Type B pancreatic cell (in vitro differentiated cells): ENCODE measurements around the gene SLC25A26. TPM values are rescaled to one million over a fixed set of nuclear protein-coding genes. Genes with fewer than 3 reads are reported as not detected.

Experiments
- DNase-seq: peaks from one replicate; pipeline ENCODE4 v3.0.0; 2021; ENCODE audit warnings: mixed read lengths; ENCODE audit not compliant: unreplicated experiment; ENCODE audit errors: extremely low spot score
- H3K27ac Mint-ChIP-seq: 2 replicates; pipeline ENCODE4 v1.8.0; 2021; ENCODE audit warnings: mild to moderate bottlenecking, mixed read lengths
- H3K27me3 Mint-ChIP-seq: 2 replicates; pipeline ENCODE4 v1.8.0; 2021; ENCODE audit warnings: mixed read lengths
- H3K36me3 Mint-ChIP-seq: 2 replicates; pipeline ENCODE4 v1.8.0; 2021; ENCODE audit warnings: mixed read lengths
- H3K4me1 Mint-ChIP-seq: one replicate; pipeline ENCODE4 v1.8.0; 2021; ENCODE audit warnings: mixed read lengths; ENCODE audit not compliant: unreplicated experiment
- H3K4me3 Mint-ChIP-seq: 2 replicates; pipeline ENCODE4 v1.8.0; 2021; ENCODE audit warnings: mild to moderate bottlenecking, mixed read lengths
- H3K9me3 Mint-ChIP-seq: 2 replicates; pipeline ENCODE4 v1.8.0; 2021; ENCODE audit warnings: mixed read lengths
- total RNA-seq: library from RNA; stranded (reverse); gene quantifications from 2 replicates; pipeline ENCODE4 v1.2.1, GENCODE V29; 2021; ENCODE audit warnings: low replicate concordance
- TF ChIP-seq, protein P1 (sequence below): fragments of 200-600 bp; sonication (generic); conservative IDR thresholded peaks from 2 replicates; pipeline ENCODE4 v1.5.0; 2021; ENCODE audit warnings: antibody characterized with exemption, mild to moderate bottlenecking

Gene SLC25A26
- total RNA-seq, 1 donor from 2014 or later, result 13.4 TPM

GRCh38 chr3:66392966-66393332 lies 172.1 kb downstream of the SLC25A26 start:
- Mint-ChIP-seq H3K27me3 (no peaks in the 10 kb centered on the region), H3K4me3 (no peak overlapping the region), H3K27ac (no peak overlapping the region), H3K4me1 (peaks cover 23% of the 10 kb centered on the region), H3K36me3 (peaks cover 46% of the 10 kb centered on the region), H3K9me3 (no peaks in the 10 kb centered on the region)
- DNase-seq, result no peak
- TF ChIP-seq, protein P1, sequence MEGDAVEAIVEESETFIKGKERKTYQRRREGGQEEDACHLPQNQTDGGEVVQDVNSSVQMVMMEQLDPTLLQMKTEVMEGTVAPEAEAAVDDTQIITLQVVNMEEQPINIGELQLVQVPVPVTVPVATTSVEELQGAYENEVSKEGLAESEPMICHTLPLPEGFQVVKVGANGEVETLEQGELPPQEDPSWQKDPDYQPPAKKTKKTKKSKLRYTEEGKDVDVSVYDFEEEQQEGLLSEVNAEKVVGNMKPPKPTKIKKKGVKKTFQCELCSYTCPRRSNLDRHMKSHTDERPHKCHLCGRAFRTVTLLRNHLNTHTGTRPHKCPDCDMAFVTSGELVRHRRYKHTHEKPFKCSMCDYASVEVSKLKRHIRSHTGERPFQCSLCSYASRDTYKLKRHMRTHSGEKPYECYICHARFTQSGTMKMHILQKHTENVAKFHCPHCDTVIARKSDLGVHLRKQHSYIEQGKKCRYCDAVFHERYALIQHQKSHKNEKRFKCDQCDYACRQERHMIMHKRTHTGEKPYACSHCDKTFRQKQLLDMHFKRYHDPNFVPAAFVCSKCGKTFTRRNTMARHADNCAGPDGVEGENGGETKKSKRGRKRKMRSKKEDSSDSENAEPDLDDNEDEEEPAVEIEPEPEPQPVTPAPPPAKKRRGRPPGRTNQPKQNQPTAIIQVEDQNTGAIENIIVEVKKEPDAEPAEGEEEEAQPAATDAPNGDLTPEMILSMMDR, result no peak

- Mint-ChIP-seq H3K4me3 (no peak overlapping the region), H3K27me3 (no peaks in the 10 kb centered on the region), H3K27ac (no peak overlapping the region), H3K4me1 (peaks cover 28% of the 10 kb centered on the region), H3K9me3 (no peaks in the 10 kb centered on the region), H3K36me3 (peaks cover 46% of the 10 kb centered on the region)
- DNase-seq, result no peak
- TF ChIP-seq, protein P1, result no peak
These were observed 172.7 kb downstream of the SLC25A26 start for GRCh38 chr3:66393333-66394005.

GRCh38 chr3:66394019-66394752 lies 173.4 kb downstream of the SLC25A26 start:
- no peak overlapping the region for H3K27ac Mint-ChIP-seq
- peaks cover 32% of the 10 kb centered on the region for H3K4me1 Mint-ChIP-seq
- no peaks in the 10 kb centered on the region for H3K27me3 Mint-ChIP-seq
- TF ChIP-seq, protein P1, result no peak
- H3K9me3 Mint-ChIP-seq, result no peaks in the 10 kb centered on the region
- H3K36me3 Mint-ChIP-seq, result peaks cover 47% of the 10 kb centered on the region
- no peak for DNase-seq
- H3K4me3 Mint-ChIP-seq, result no peak overlapping the region

- no peaks in the 10 kb centered on the region for H3K27me3 Mint-ChIP-seq
- TF ChIP-seq, protein P1, result no peak
- peaks cover 41% of the 10 kb centered on the region for H3K36me3 Mint-ChIP-seq
- DNase-seq, result no peak
- no peaks in the 10 kb centered on the region for H3K9me3 Mint-ChIP-seq
- H3K4me3 Mint-ChIP-seq, result no peak overlapping the region
- H3K4me1 Mint-ChIP-seq, result peaks cover 32% of the 10 kb centered on the region
- H3K27ac Mint-ChIP-seq, result no peak overlapping the region
These were observed 174.0 kb downstream of the SLC25A26 start for GRCh38 chr3:66394753-66395249.

DNA sequence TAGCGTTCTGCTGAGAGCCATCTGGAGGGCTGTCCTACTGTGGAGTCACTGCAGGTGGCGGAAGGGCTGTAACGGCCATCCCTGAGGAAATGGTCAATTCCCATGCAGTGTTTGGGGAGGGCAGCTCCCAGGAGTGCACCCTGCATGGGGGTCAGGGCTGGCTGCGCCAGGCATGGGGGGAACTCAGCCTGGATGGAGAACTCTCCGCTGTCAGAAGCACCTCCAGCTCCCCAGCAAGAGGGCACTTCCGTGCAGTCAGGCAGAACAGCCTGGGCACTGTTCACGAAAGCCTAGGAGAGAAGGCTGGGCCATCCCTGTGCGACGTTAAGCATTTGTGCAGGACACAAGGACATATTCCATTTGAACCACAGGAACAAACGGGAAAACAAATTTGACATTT lies 174.8 kb downstream of the SLC25A26 start:
- no peak overlapping the region for H3K4me3 Mint-ChIP-seq
- TF ChIP-seq, protein P1, result no peak
- H3K9me3 Mint-ChIP-seq, result no peaks in the 10 kb centered on the region
- peaks cover 32% of the 10 kb centered on the region for H3K4me1 Mint-ChIP-seq
- no peaks in the 10 kb centered on the region for H3K27me3 Mint-ChIP-seq
- DNase-seq, result no peak
- H3K27ac Mint-ChIP-seq, result no peak overlapping the region
- peaks cover 41% of the 10 kb centered on the region for H3K36me3 Mint-ChIP-seq
